SK-N-SH (cell line): ENCODE measurements around the gene EIF5. TPM values are rescaled to one million over a fixed set of nuclear protein-coding genes. Genes with fewer than 3 reads are reported as not detected.

ENCODE experiments used
- CTCF ChIA-PET: fragments of 300-600, 350-600 bp; formaldehyde crosslinking; extraction: SDS; loops from one replicate; lab custom pipeline; 2021; lab: Yijun Ruan, JAX
- POLR2A ChIA-PET: fragments of 350-600 bp; sonication (Branson Sonifier 250); formaldehyde crosslinking; extraction: SDS; loops from one replicate; lab custom pipeline; 2020; ENCODE audit warnings: antibody characterized with exemption, inconsistent platforms; lab: Yijun Ruan, JAX
- DNase-seq: peaks from one replicate; pipeline ENCODE4 v3.0.0; 2012
- H2AFZ ChIP-seq: fragments of 200-600 bp; sonication (generic); 2 replicates; pipeline ENCODE4 v1.8.1; 2016; ENCODE audit warnings: antibody characterized with exemption, mild to moderate bottlenecking, low read depth
- H3F3A ChIP-seq: fragments of 200-600 bp; sonication (generic); replicated peaks from 2 replicates; pipeline ENCODE3; 2016; ENCODE audit warnings: antibody characterized with exemption, mild to moderate bottlenecking; ENCODE audit not compliant: insufficient read depth
- H3K27ac ChIP-seq, 2 experiments: fragments of 200-500 bp in 1 of 2; fragments of 200-600 bp in 1 of 2; sonication (Bioruptor generic) in 1 of 2; sonication (generic), shearing (Covaris generic) in 1 of 2; 2 replicates each; pipeline versions ENCODE4 v1.5.1 to v1.6.1; 2014 to 2016; ENCODE audit warnings: low read depth in 2 of 2, inconsistent platforms in 1 of 2, low read length in 1 of 2, mild to moderate bottlenecking in 1 of 2, mixed read lengths in 1 of 2
- H3K27me3 ChIP-seq: fragments of 200-600 bp; sonication (generic), shearing (Covaris generic); 2 replicates; pipeline ENCODE4 v1.6.1; 2016; ENCODE audit warnings: mixed run types; ENCODE audit not compliant: insufficient read depth
- H3K36me3 ChIP-seq, 2 experiments: fragments of 200-500 bp in 1 of 2; fragments of 200-600 bp in 1 of 2; sonication (Bioruptor generic) in 1 of 2; sonication (generic) in 1 of 2; replicated peaks in 1 of 2; 2 replicates each; pipeline versions ENCODE3 to v1.5.1; 2014 to 2016; ENCODE audit warnings: low read length in 1 of 2, mild to moderate bottlenecking in 1 of 2; ENCODE audit not compliant: insufficient read depth in 2 of 2, control insufficient read depth in 1 of 2
- H3K4me1 ChIP-seq, 2 experiments: fragments of 200-500 bp in 1 of 2; fragments of 200-600 bp in 1 of 2; sonication (Bioruptor generic) in 1 of 2; sonication (generic), shearing (Covaris generic) in 1 of 2; 2 replicates each; pipeline versions ENCODE4 v1.5.1 to v1.6.1; 2014 to 2016; ENCODE audit warnings: low read depth in 1 of 2, low read length in 1 of 2, mixed run types in 1 of 2; ENCODE audit not compliant: insufficient read depth in 2 of 2, control insufficient read depth in 1 of 2
- H3K4me2 ChIP-seq: fragments of 200-600 bp; sonication (generic), shearing (Covaris generic); 2 replicates; pipeline ENCODE4 v1.6.1; 2017; ENCODE audit warnings: mixed run types
- H3K4me3 ChIP-seq, 2 experiments: fragments of 200-500 bp in 1 of 2; fragments of 200-600 bp in 1 of 2; sonication (Bioruptor generic) in 1 of 2; sonication (generic), shearing (Covaris generic) in 1 of 2; 2 replicates each; pipeline versions ENCODE4 v1.5.1 to v1.8.1; 2014 to 2016; ENCODE audit warnings: low read depth in 2 of 2, inconsistent platforms in 1 of 2, low read length in 1 of 2, mild to moderate bottlenecking in 1 of 2, mixed read lengths in 1 of 2, moderate library complexity in 1 of 2
- H3K79me2 ChIP-seq: fragments of 200-600 bp; sonication (generic); 2 replicates; pipeline ENCODE4 v1.8.1; 2017; ENCODE audit warnings: mild to moderate bottlenecking; ENCODE audit not compliant: insufficient read depth
- H3K9ac ChIP-seq: fragments of 200-600 bp; sonication (generic); 2 replicates; pipeline ENCODE4 v1.6.1; 2017; ENCODE audit warnings: mixed run types
- H3K9me2 ChIP-seq: fragments of 200-600 bp; sonication (generic); 2 replicates; pipeline ENCODE4 v1.6.1; 2017; ENCODE audit warnings: mixed run types
- H3K9me3 ChIP-seq: fragments of 200-600 bp; sonication (generic); 2 replicates; pipeline ENCODE4 v1.6.1; 2017; ENCODE audit warnings: mixed run types, mild to moderate bottlenecking, moderate library complexity
- H4K20me1 ChIP-seq: fragments of 200-600 bp; sonication (generic); 2 replicates; pipeline ENCODE4 v1.6.1; 2017; ENCODE audit warnings: mild to moderate bottlenecking, mixed run types; ENCODE audit not compliant: insufficient read depth
- CHD2 ChIP-seq: fragments of 150-350 bp; IDR thresholded peaks from 2 replicates; pipeline ENCODE4 v1.6.1; 2018; ENCODE audit warnings: low read length; ENCODE audit not compliant: partially characterized antibody
- ELF1 ChIP-seq: IDR thresholded peaks from 2 replicates; pipeline ENCODE4 v1.4.0; 2012
- EP300 ChIP-seq, 2 experiments: IDR thresholded peaks; 2 replicates each; pipeline versions ENCODE4 v1.4.0 to v1.6.1; 2012; ENCODE audit warnings: borderline replicate concordance in 1 of 2, low read depth in 1 of 2, low read length in 1 of 2
- EZH2phosphoT487 ChIP-seq: fragments of 200-600 bp; sonication (generic); IDR thresholded peaks from 2 replicates; pipeline ENCODE4 v1.6.1; 2017; ENCODE audit warnings: low read depth, mixed run types, mild to moderate bottlenecking, antibody characterized with exemption, moderate library complexity, borderline replicate concordance
- FOSL2 ChIP-seq: IDR thresholded peaks from 2 replicates; pipeline ENCODE4 v1.4.0; 2012; ENCODE audit warnings: low read depth, mild to moderate bottlenecking, moderate library complexity, borderline replicate concordance
- FOXJ3 ChIP-seq: sonication (generic); formaldehyde crosslinking; IDR thresholded peaks from 2 replicates; pipeline ENCODE4 v1.5.1; 2020; ENCODE audit warnings: mild to moderate bottlenecking, missing genetic modification reagents
- FOXM1 ChIP-seq: IDR thresholded peaks from 2 replicates; pipeline ENCODE4 v1.4.0; 2012; ENCODE audit warnings: low read depth, mild to moderate bottlenecking
- GATA2 ChIP-seq: sonication (generic); formaldehyde crosslinking; IDR thresholded peaks from 2 replicates; pipeline ENCODE4 v1.5.0; 2020; ENCODE audit warnings: mild to moderate bottlenecking, missing genetic modification reagents
- IRF3 ChIP-seq: fragments of 150-350 bp; IDR thresholded peaks from 2 replicates; pipeline ENCODE4 v1.6.1; 2016; ENCODE audit warnings: mild to moderate bottlenecking, low read depth, low read length
- JUND ChIP-seq: IDR thresholded peaks from 2 replicates; pipeline ENCODE4 v1.4.0; 2012
- MEF2A ChIP-seq: IDR thresholded peaks from 2 replicates; pipeline ENCODE4 v1.4.0; 2012; ENCODE audit warnings: low read depth, borderline replicate concordance
- NFIC ChIP-seq: IDR thresholded peaks from 2 replicates; pipeline ENCODE4 v1.4.0; 2012; ENCODE audit warnings: borderline replicate concordance
- POLR2AphosphoS5 ChIP-seq: IDR thresholded peaks from 2 replicates; pipeline ENCODE4 v1.6.1; 2012; ENCODE audit warnings: low read depth, low read length
- RAD21 ChIP-seq: IDR thresholded peaks from 2 replicates; pipeline ENCODE4 v1.6.1; 2012; ENCODE audit warnings: mild to moderate bottlenecking, low read length
- RFX5 ChIP-seq: IDR thresholded peaks from 2 replicates; pipeline ENCODE4 v1.6.1; 2012; ENCODE audit warnings: mild to moderate bottlenecking, improper control_type of control experiment, low read length
- RXRA ChIP-seq: IDR thresholded peaks from 2 replicates; pipeline ENCODE4 v1.4.0; 2012; ENCODE audit warnings: low read depth, mild to moderate bottlenecking, borderline replicate concordance
- SMC3 ChIP-seq: IDR thresholded peaks from 2 replicates; pipeline ENCODE4 v1.6.1; 2012; ENCODE audit warnings: low read depth, low read length, improper control_type of control experiment
- TAF1 ChIP-seq: IDR thresholded peaks from 2 replicates; pipeline ENCODE4 v1.6.1; 2012; ENCODE audit warnings: low read depth, mild to moderate bottlenecking, low read length, moderate library complexity, borderline replicate concordance
- TCF12 ChIP-seq: IDR thresholded peaks from 2 replicates; pipeline ENCODE4 v1.4.0; 2012
- TEAD4 ChIP-seq: IDR thresholded peaks from 2 replicates; pipeline ENCODE4 v1.4.0; 2012; ENCODE audit warnings: mild to moderate bottlenecking, borderline replicate concordance; ENCODE audit not compliant: insufficient read depth
- USF2 ChIP-seq: fragments of 150-350 bp; IDR thresholded peaks from 2 replicates; pipeline ENCODE4 v1.6.1; 2017; ENCODE audit warnings: antibody characterized with exemption, low read length, low read depth, borderline replicate concordance
- YY1 ChIP-seq: IDR thresholded peaks from 2 replicates; pipeline ENCODE4 v1.4.0; 2012; ENCODE audit warnings: low read depth, mild to moderate bottlenecking
- WGBS: methylation state at CpG from one replicate; pipeline ENCODE4 v1.1.6; 2017; ENCODE audit warnings: low lambda C conversion rate; 5-methylcytosine and 5-hydroxymethylcytosine counted together
- polyA plus RNA-seq, 3 experiments: library from polyadenylated mRNA; depleted of rRNA; stranded (reverse); fragments of >200 nt; gene quantifications; 2 replicates each; pipeline ENCODE4 v1.2.3, GENCODE V29; 2012
- TF ChIP-seq, protein P1 (sequence below): IDR thresholded peaks from 2 replicates; pipeline ENCODE4 v1.4.0; 2012; ENCODE audit warnings: low read depth, borderline replicate concordance
- TF ChIP-seq, protein P2 (sequence below): IDR thresholded peaks from 2 replicates; pipeline ENCODE4; 2012

EIF5 gene
- polyA plus RNA-seq, 1 of the 3 experiments (the other 2 are of a cell fraction), result 127 TPM

DNA sequence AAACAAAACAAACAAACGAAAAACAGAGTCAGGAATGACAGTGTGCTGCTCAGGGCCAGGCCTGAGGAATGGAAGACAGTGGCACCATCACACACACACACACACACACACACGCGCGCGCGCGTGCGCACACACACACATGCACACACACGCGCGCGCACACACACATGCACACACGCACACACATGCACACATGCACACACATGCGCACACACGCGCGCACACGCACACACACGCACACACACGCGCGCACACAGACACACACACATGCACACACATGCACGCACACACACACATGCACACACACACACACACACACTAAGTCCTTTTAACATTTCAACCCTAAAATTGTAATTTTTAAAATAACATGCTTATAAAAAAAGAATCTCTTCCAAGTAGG lies 38.0 kb downstream of the EIF5 start (continued):
- TF ChIP-seq, protein P1, sequence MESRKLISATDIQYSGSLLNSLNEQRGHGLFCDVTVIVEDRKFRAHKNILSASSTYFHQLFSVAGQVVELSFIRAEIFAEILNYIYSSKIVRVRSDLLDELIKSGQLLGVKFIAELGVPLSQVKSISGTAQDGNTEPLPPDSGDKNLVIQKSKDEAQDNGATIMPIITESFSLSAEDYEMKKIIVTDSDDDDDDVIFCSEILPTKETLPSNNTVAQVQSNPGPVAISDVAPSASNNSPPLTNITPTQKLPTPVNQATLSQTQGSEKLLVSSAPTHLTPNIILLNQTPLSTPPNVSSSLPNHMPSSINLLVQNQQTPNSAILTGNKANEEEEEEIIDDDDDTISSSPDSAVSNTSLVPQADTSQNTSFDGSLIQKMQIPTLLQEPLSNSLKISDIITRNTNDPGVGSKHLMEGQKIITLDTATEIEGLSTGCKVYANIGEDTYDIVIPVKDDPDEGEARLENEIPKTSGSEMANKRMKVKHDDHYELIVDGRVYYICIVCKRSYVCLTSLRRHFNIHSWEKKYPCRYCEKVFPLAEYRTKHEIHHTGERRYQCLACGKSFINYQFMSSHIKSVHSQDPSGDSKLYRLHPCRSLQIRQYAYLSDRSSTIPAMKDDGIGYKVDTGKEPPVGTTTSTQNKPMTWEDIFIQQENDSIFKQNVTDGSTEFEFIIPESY, result no peak
- TF ChIP-seq MEF2A, result no peak

DNA sequence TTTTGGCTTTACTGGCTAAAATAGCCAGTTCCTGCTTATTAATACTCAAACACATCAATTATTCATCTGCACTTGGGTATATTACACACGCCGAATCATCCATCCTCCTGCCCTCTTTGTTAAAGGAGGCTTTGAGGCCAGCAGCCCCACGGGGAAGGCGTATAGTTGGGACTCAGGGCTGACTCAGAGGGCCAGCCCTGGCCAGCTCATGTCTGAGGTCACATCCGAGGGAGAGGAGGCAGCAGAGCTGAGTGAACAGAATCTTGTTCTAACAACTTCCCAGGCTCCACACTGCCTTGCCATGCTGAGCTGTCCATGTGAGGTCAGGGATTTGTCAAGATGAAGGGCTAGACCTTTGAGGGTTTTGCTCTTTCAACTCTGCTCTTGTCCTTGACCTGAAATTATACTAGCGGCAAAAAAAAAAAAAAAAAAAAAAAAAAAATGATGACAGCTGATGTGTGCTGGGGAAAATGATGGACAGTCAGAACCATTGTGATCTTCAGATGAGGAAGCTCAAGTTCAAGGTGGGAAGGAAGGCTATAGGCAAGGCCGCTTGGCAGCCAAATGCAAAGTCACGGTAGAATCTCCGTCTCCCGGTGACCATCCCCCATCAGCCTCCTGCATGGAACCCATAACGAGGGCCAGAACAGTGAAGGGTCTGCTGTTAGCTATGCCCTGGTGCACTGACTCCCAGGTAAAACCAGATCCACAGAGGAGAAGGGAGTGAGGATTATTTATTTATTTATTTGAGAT lies 38.7 kb downstream of the EIF5 start:
- Histone ChIP-seq H3K4me3 (no peak overlapping the region), H3K9me2 (no peaks in the 10 kb centered on the region), H3K79me2 (no peaks in the 10 kb centered on the region), H3K9me3 (no peaks in the 10 kb centered on the region), H3K27ac (peak overlapping the region in 1 of 2 experiments; percentile 51; a peak in 2 of 4 replicates), H3K36me3 (no peaks in the 10 kb centered on the region), H3K4me1 (peaks cover 0 to 6% of the 10 kb centered on the region in 2 experiments; a peak in 2 of 4 replicates), H3K27me3 (no peaks in the 10 kb centered on the region), H3K9ac (peak overlapping the region; percentile 18; the same call in 1 of the 2 replicates), H2AFZ (0 out of 2 replicates have a peak overlapping the region, but pooled peaks have one; percentile 5), H3K4me2 (peak overlapping the region; percentile 3; the same call in 1 of the 2 replicates), H4K20me1 (no peaks in the 10 kb centered on the region), H3F3A (peaks cover 15% of the 10 kb centered on the region)
- WGBS, result 53% methylated on average over 10 of the region's 11 CpGs
- DNase-seq, result no peak
- ChIA-PET POLR2A (interaction anchor here (0.8 kb wide), 1 partner anchor 34 kb away, joined by 7 read pairs; no protein-coding TSS in a partner anchor), CTCF (interaction anchor here (0.8 to 6.4 kb wide), 5 partner anchors 8 to 21 kb away, joined by 3 to 48 read pairs (median 5); partner anchors contain the start of gene MARK3)
- TF ChIP-seq TAF1 (no peak), YY1 (no peak), GATA2 (CRISPR knock-in tag) (no peak), TCF12 (peak; percentile 71), SMC3 (no peak), JUND (peak; percentile 81; the same call in 1 of the 2 replicates), ELF1 (no peak), EZH2phosphoT487 (no peak), CHD2 (no peak), POLR2AphosphoS5 (no peak), TEAD4 (no peak), USF2 (no peak), NFIC (no peak), RXRA (peak; percentile 38; the same call in 1 of the 2 replicates), FOSL2 (peak; percentile 87), IRF3 (no peak), FOXJ3 (CRISPR knock-in tag) (no peak), MEF2A (no peak), RFX5 (no peak), RAD21 (no peak), EP300 (IDR thresholded peaks at IDR 0.05; ENCODE audit: borderline replicate concordance in 1 of 2, low read depth in 1 of 2, low read length in 1 of 2) (peak in 1 of 2 experiments; percentile 61; a peak in 1 of 4 replicates), FOXM1 (no peak)
- TF ChIP-seq, protein P2, sequence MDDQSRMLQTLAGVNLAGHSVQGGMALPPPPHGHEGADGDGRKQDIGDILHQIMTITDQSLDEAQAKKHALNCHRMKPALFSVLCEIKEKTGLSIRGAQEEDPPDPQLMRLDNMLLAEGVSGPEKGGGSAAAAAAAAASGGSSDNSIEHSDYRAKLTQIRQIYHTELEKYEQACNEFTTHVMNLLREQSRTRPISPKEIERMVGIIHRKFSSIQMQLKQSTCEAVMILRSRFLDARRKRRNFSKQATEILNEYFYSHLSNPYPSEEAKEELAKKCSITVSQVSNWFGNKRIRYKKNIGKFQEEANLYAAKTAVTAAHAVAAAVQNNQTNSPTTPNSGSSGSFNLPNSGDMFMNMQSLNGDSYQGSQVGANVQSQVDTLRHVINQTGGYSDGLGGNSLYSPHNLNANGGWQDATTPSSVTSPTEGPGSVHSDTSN, result peak; percentile 53; the same call in 1 of the 2 replicates
- TF ChIP-seq, protein P1, result no peak
